Mesendoderm (in vitro differentiated cells): ENCODE data around the gene SLC7A9.

Experiments
- DNase-seq: peaks from one replicate; pipeline ENCODE4 v3.0.0; 2013
- H2AK5ac ChIP-seq: 2 replicates; pipeline ENCODE4 v1.6.1; 2013; ENCODE audit warnings: low read length, inconsistent platforms
- H2BK120ac ChIP-seq: 2 replicates; pipeline ENCODE4 v1.6.1; 2013; ENCODE audit warnings: low read depth, mild to moderate bottlenecking, low read length, moderate library complexity, mixed read lengths
- H2BK15ac ChIP-seq: replicated peaks from 2 replicates; pipeline ENCODE4 v1.6.1; 2013; ENCODE audit warnings: low read depth, mild to moderate bottlenecking, moderate library complexity
- H2BK5ac ChIP-seq: 2 replicates; pipeline ENCODE4 v1.6.1; 2013; ENCODE audit warnings: low read length, inconsistent platforms
- H3K18ac ChIP-seq: 2 replicates; pipeline ENCODE4 v1.6.1; 2013; ENCODE audit warnings: mild to moderate bottlenecking, low read length, mixed read lengths
- H3K23ac ChIP-seq: one replicate; pipeline ENCODE4 v1.6.1; 2013; ENCODE audit warnings: low read length
- H3K27ac ChIP-seq: 2 replicates; pipeline ENCODE4 v1.5.1; 2013; ENCODE audit warnings: low read depth, mild to moderate bottlenecking, inconsistent platforms, low read length, moderate library complexity
- H3K27me3 ChIP-seq: 2 replicates; pipeline ENCODE4 v1.6.1; 2013; ENCODE audit warnings: low read length, control low read depth, mild to moderate bottlenecking, inconsistent platforms; ENCODE audit not compliant: insufficient read depth, poor library complexity
- H3K36me3 ChIP-seq: 2 replicates; pipeline ENCODE4 v1.6.1; 2013; ENCODE audit warnings: low read length, inconsistent platforms; ENCODE audit not compliant: control insufficient read depth, insufficient read depth
- H3K4ac ChIP-seq: one replicate; pipeline ENCODE4 v1.6.1; 2013; ENCODE audit warnings: low read depth, mild to moderate bottlenecking, low read length, moderate library complexity
- H3K4me1 ChIP-seq: 2 replicates; pipeline ENCODE4 v1.6.1; 2013; ENCODE audit warnings: low read depth, low read length, inconsistent platforms; ENCODE audit not compliant: control insufficient read depth
- H3K4me2 ChIP-seq: 2 replicates; pipeline ENCODE4 v1.6.1; 2013; ENCODE audit warnings: low read length
- H3K4me3 ChIP-seq: 2 replicates; pipeline ENCODE4 v1.5.1; 2013; ENCODE audit warnings: mild to moderate bottlenecking, low read length
- H3K56ac ChIP-seq: one replicate; pipeline ENCODE4 v1.6.1; 2013; ENCODE audit warnings: low read length
- H3K79me1 ChIP-seq: 2 replicates; pipeline ENCODE4 v1.6.1; 2013; ENCODE audit warnings: low read length, inconsistent platforms
- H3K79me2 ChIP-seq: 2 replicates; pipeline ENCODE4 v1.6.1; 2013; ENCODE audit warnings: mild to moderate bottlenecking, low read length; ENCODE audit not compliant: control insufficient read depth, insufficient read depth
- H3K9ac ChIP-seq: 2 replicates; pipeline ENCODE4 v1.6.1; 2013; ENCODE audit warnings: low read length, inconsistent platforms
- H4K5ac ChIP-seq: one replicate; pipeline ENCODE4 v1.6.1; 2013; ENCODE audit warnings: low read length
- H4K8ac ChIP-seq: one replicate; pipeline ENCODE4 v1.6.1; 2013; ENCODE audit warnings: low read depth, mild to moderate bottlenecking, control low read depth, low read length, moderate library complexity
- WGBS: extraction: QIAGEN DNeasy Blood & Tissue Kit; methylation state at CpG from one replicate; pipeline ENCODE4 v1.1.7; 2013; ENCODE audit warnings: low lambda C conversion rate, missing lambda C conversion rate; ENCODE audit not compliant: insufficient coverage; ENCODE audit errors: extremely low coverage; 5-methylcytosine and 5-hydroxymethylcytosine counted together

Gene SLC7A9

DNA sequence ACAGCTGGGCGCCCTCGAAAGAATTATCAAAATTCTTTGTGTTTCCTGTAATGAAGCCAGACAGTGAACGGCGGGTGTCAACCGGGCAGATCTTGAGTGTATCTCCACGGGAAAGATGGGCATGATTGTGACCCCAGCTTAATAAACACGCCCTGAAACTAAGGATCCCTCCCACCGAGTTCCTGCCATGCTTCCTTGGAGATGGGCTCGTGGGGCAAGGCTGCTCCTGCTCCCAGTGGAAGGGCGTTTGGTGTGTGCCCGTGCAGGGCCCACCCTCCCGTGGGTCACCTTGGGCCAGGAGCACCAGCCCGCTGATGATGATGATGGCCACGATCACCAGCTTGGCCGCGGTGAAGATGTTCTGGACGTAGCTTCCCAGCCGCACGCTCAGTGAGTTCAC lies 7.4 kb downstream of the SLC7A9 start:
- Histone ChIP-seq H3K9ac (no peak overlapping the region), H2AK5ac (no peak overlapping the region), H2BK120ac (no peak overlapping the region), H2BK5ac (no peak overlapping the region), H3K56ac (no peak overlapping the region), H3K4me2 (no peak overlapping the region), H3K18ac (no peak overlapping the region), H3K79me1 (no peaks in the 10 kb centered on the region), H3K27me3 (no peaks in the 10 kb centered on the region), H3K4me1 (no peaks in the 10 kb centered on the region), H4K5ac (no peak overlapping the region), H3K36me3 (no peaks in the 10 kb centered on the region), H4K8ac (no peak overlapping the region), H3K79me2 (no peaks in the 10 kb centered on the region), H3K27ac (no peak overlapping the region), H3K23ac (no peak overlapping the region), H2BK15ac (no peak overlapping the region), H3K4ac (no peak overlapping the region), H3K4me3 (no peak overlapping the region)
- no peak for DNase-seq
- no CpG with 5 or more reads among the region's 19 CpGs for WGBS

DNA sequence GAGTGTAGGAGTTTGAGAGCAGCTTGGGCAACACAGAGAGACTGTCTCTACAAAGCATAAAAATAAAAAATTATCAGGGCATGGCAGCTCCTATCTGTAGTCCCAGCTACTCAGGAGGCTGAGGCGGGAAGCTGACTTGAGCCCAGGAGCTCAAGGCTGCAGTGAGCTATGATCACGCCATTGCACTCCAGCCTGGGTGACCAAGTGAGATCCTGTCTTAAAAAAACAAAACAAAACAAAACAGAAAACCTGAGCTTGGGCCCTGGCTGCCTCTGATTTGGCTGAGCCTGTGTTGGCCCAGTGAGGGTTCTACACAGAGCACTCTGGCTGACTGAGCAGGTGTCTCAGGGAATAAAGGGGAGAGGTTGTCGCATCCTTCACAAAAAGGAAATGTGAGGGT lies 8.0 kb downstream of the SLC7A9 start:
- no peaks in the 10 kb centered on the region for H3K79me2 ChIP-seq
- no peak overlapping the region for H3K56ac ChIP-seq
- H3K4me2 ChIP-seq = no peak overlapping the region
- H2BK120ac ChIP-seq = no peak overlapping the region
- H3K79me1 ChIP-seq = no peaks in the 10 kb centered on the region
- no peak overlapping the region for H2AK5ac ChIP-seq
- no peak overlapping the region for H4K5ac ChIP-seq
- H3K4ac ChIP-seq = no peak overlapping the region
- H3K9ac ChIP-seq = no peak overlapping the region
- H3K27me3 ChIP-seq = no peaks in the 10 kb centered on the region
- no peak overlapping the region for H2BK15ac ChIP-seq
- no peak for DNase-seq
- H3K4me1 ChIP-seq = no peaks in the 10 kb centered on the region
- no peak overlapping the region for H4K8ac ChIP-seq
- no peak overlapping the region for H3K23ac ChIP-seq
- WGBS = no CpG with 5 or more reads among the region's 3 CpGs
- H3K18ac ChIP-seq = no peak overlapping the region
- no peak overlapping the region for H3K27ac ChIP-seq
- no peak overlapping the region for H2BK5ac ChIP-seq
- no peaks in the 10 kb centered on the region for H3K36me3 ChIP-seq
- no peak overlapping the region for H3K4me3 ChIP-seq

- H3K27me3 ChIP-seq = no peaks in the 10 kb centered on the region
- H3K23ac ChIP-seq = no peak overlapping the region
- H2BK120ac ChIP-seq = no peak overlapping the region
- H4K5ac ChIP-seq = no peak overlapping the region
- no peaks in the 10 kb centered on the region for H3K79me2 ChIP-seq
- H2BK5ac ChIP-seq = no peak overlapping the region
- H3K4me3 ChIP-seq = no peak overlapping the region
- no peak overlapping the region for H3K56ac ChIP-seq
- no peak overlapping the region for H3K9ac ChIP-seq
- no peaks in the 10 kb centered on the region for H3K4me1 ChIP-seq
- no peak overlapping the region for H3K18ac ChIP-seq
- H3K27ac ChIP-seq = no peak overlapping the region
- H2AK5ac ChIP-seq = no peak overlapping the region
- no peak overlapping the region for H3K4me2 ChIP-seq
- no peaks in the 10 kb centered on the region for H3K36me3 ChIP-seq
- H3K4ac ChIP-seq = no peak overlapping the region
- H2BK15ac ChIP-seq = no peak overlapping the region
- no peak overlapping the region for H4K8ac ChIP-seq
- H3K79me1 ChIP-seq = no peaks in the 10 kb centered on the region
- WGBS = no CpG with 5 or more reads among the region's 19 CpGs
- DNase-seq = no peak
These were observed 10.0 kb downstream of the SLC7A9 start for GRCh38 chr19:32859591-32859990.

DNA sequence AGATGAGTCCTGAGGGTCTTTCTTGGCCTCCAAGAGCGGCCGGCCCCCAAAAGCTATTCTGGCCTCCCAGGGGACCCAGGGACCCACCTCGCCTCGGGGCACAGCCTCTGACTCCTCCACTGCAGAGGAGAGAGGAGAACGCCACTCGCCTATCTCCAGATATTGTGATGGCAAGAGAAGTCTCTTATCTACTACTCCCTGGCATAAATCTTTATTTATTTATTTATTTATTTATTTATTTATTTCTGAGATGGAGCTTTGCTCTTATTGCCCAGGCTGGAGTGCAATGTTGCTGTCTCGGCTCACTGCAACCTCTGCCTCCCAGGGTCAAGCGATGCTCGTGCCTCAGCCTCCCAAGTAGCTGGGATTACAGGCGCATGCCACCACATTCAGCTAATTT lies 11.0 kb downstream of the SLC7A9 start:
- Histone ChIP-seq H3K4me1 (no peaks in the 10 kb centered on the region), H3K56ac (no peak overlapping the region), H2AK5ac (no peak overlapping the region), H3K23ac (no peak overlapping the region), H3K36me3 (no peaks in the 10 kb centered on the region), H3K27ac (no peak overlapping the region), H4K5ac (no peak overlapping the region), H3K4ac (no peak overlapping the region), H3K9ac (no peak overlapping the region), H2BK15ac (no peak overlapping the region), H3K4me2 (no peak overlapping the region), H3K18ac (no peak overlapping the region), H3K27me3 (no peaks in the 10 kb centered on the region), H2BK120ac (no peak overlapping the region), H3K4me3 (no peak overlapping the region), H3K79me2 (no peaks in the 10 kb centered on the region), H2BK5ac (no peak overlapping the region), H3K79me1 (no peaks in the 10 kb centered on the region), H4K8ac (no peak overlapping the region)
- no peak for DNase-seq
- no CpG with 5 or more reads among the region's 10 CpGs for WGBS

- H3K9ac ChIP-seq = no peak overlapping the region
- H2BK5ac ChIP-seq = no peak overlapping the region
- WGBS = no CpG with 5 or more reads among the region's 13 CpGs
- H2BK15ac ChIP-seq = no peak overlapping the region
- H3K79me1 ChIP-seq = no peaks in the 10 kb centered on the region
- no peak overlapping the region for H2BK120ac ChIP-seq
- H3K4me2 ChIP-seq = no peak overlapping the region
- no peak overlapping the region for H4K5ac ChIP-seq
- DNase-seq = no peak
- no peaks in the 10 kb centered on the region for H3K79me2 ChIP-seq
- no peak overlapping the region for H3K4me3 ChIP-seq
- no peak overlapping the region for H3K56ac ChIP-seq
- no peak overlapping the region for H3K4ac ChIP-seq
- H3K4me1 ChIP-seq = no peaks in the 10 kb centered on the region
- no peaks in the 10 kb centered on the region for H3K27me3 ChIP-seq
- no peaks in the 10 kb centered on the region for H3K36me3 ChIP-seq
- no peak overlapping the region for H3K27ac ChIP-seq
- no peak overlapping the region for H3K23ac ChIP-seq
- H3K18ac ChIP-seq = no peak overlapping the region
- no peak overlapping the region for H4K8ac ChIP-seq
- no peak overlapping the region for H2AK5ac ChIP-seq
These were observed 11.4 kb downstream of the SLC7A9 start for GRCh38 chr19:32858155-32858554.

DNA sequence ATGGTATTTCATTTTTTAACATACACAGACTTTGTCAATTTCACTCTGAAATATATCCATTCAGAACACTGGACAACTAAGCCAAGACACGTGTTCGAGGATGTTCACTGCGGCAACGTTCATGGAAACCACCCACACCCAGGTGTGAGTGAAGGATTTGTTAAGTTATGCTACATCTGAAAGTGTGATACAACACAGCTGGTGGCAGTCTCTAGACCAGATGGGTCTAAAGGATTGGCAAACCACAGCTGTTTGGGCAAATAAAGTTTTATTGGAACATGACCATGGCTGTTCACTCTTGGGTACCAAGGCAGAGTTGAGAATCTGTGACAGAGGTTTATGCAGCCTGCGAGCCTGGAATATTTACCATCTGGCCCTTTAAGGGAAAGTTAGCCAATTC lies 12.0 kb downstream of the SLC7A9 start:
- Histone ChIP-seq H3K4me3 (no peak overlapping the region), H3K18ac (no peak overlapping the region), H3K9ac (no peak overlapping the region), H2BK120ac (no peak overlapping the region), H3K4me2 (no peak overlapping the region), H2AK5ac (no peak overlapping the region), H3K27ac (no peak overlapping the region), H3K36me3 (no peaks in the 10 kb centered on the region), H4K5ac (no peak overlapping the region), H2BK15ac (no peak overlapping the region), H3K27me3 (no peaks in the 10 kb centered on the region), H3K79me1 (no peaks in the 10 kb centered on the region), H2BK5ac (no peak overlapping the region), H4K8ac (no peak overlapping the region), H3K79me2 (no peaks in the 10 kb centered on the region), H3K4ac (no peak overlapping the region), H3K23ac (no peak overlapping the region), H3K56ac (no peak overlapping the region), H3K4me1 (no peaks in the 10 kb centered on the region)
- no peak for DNase-seq
- WGBS = no CpG with 5 or more reads among the region's 5 CpGs
